NCI-H69 (cell line): ENCODE data around the gene NKD1.

ENCODE experiments used
- DNase-seq: peaks from one replicate; lab custom pipeline; 2025; lab: John Stamatoyannopoulos, UW

NKD1 gene

GRCh38 chr16:50675686-50676610, 127.8 kb downstream of the NKD1 start:
- no peak for DNase-seq

- no peak for DNase-seq
These were observed 128.6 kb downstream of the NKD1 start for GRCh38 chr16:50676684-50677225.

GRCh38 chr16:50677351-50677750, 129.2 kb downstream of the NKD1 start:
- no peak for DNase-seq

- DNase-seq: no peak
These were observed 130.3 kb downstream of the NKD1 start for GRCh38 chr16:50678531-50678930.

- DNase-seq: no peak
These were observed 131.1 kb downstream of the NKD1 start for GRCh38 chr16:50679266-50679665.

- DNase-seq: no peak
These were observed 131.7 kb downstream of the NKD1 start for GRCh38 chr16:50679676-50680555.

GRCh38 chr16:50680556-50680893, 132.3 kb downstream of the NKD1 start:
- no peak for DNase-seq

- DNase-seq: no peak
These were observed 133.1 kb downstream of the NKD1 start, which contains the start of gene SNX20 for GRCh38 chr16:50681021-50681885. SNX20 (minus strand) TSS chr16:50681312; CDS start chr16:50677526, 3,786 bp downstream.

- DNase-seq: no peak
These were observed 135.6 kb downstream of the NKD1 start for GRCh38 chr16:50683689-50684374.

- no peak for DNase-seq
These were observed 136.7 kb downstream of the NKD1 start for GRCh38 chr16:50684823-50685461.

GRCh38 chr16:50685462-50686063, 137.4 kb downstream of the NKD1 start:
- no peak for DNase-seq

- DNase-seq: no peak
These were observed 139.9 kb downstream of the NKD1 start for GRCh38 chr16:50688083-50688482.

GRCh38 chr16:50688867-50689266, 140.7 kb downstream of the NKD1 start:
- no peak for DNase-seq

- DNase-seq: no peak
These were observed 142.0 kb downstream of the NKD1 start for GRCh38 chr16:50690177-50690576.

- DNase-seq: no peak
These were observed 144.4 kb downstream of the NKD1 start for GRCh38 chr16:50692644-50692998.

GRCh38 chr16:50692999-50693781, 145.0 kb downstream of the NKD1 start, which contains the start of gene NOD2:
NOD2 (plus strand) TSS chr16:50693606; CDS start chr16:50699496, 5,890 bp downstream.
- no peak for DNase-seq

GRCh38 chr16:50694206-50694605, 146.0 kb downstream of the NKD1 start:
- DNase-seq: no peak

- no peak for DNase-seq
These were observed 147.1 kb downstream of the NKD1 start for GRCh38 chr16:50695017-50696000.
